Fibroblast of peridontal ligament (primary cell): ENCODE data around the gene NOC4L.
"Not testable (repeated sequence)": the region's sequence is repeated elsewhere in the genome, so short reads cannot be mapped to it uniquely, and the experiment has no call there.

Experiments
- DNase-seq: peaks from one replicate; pipeline ENCODE4 v3.0.0-alpha.2; 2010; ENCODE audit errors: extremely low read depth

NOC4L gene

GRCh38 chr12:132142679-132143335 is 1.4 kb upstream of the NOC4L start:
- no peak for DNase-seq

- DNase-seq, result no peak
Measured at GRCh38 chr12:132143336-132144071, 753 bp upstream of the NOC4L start.

- DNase-seq, result no peak
Measured at GRCh38 chr12:132144810-132145168, 532 bp downstream of the NOC4L start.

GRCh38 chr12:132145334-132145733 is 1.1 kb downstream of the NOC4L start:
- DNase-seq, result no peak

- no peak for DNase-seq
Measured at GRCh38 chr12:132146098-132146497, 1.8 kb downstream of the NOC4L start.

- no peak for DNase-seq
Measured at GRCh38 chr12:132146772-132147422, 2.6 kb downstream of the NOC4L start.

GRCh38 chr12:132147423-132148367 is 3.4 kb downstream of the NOC4L start:
- no peak for DNase-seq

GRCh38 chr12:132148368-132149045 is 4.2 kb downstream of the NOC4L start:
- DNase-seq, result no peak

- DNase-seq, result not testable (repeated sequence)
Measured at GRCh38 chr12:132149526-132149925, 5.3 kb downstream of the NOC4L start.

GRCh38 chr12:132150780-132151144 is 6.5 kb downstream of the NOC4L start:
- no peak for DNase-seq

- DNase-seq, result no peak
Measured at GRCh38 chr12:132151145-132151765, 7.0 kb downstream of the NOC4L start.

GRCh38 chr12:132151766-132152410 is 7.6 kb downstream of the NOC4L start:
- DNase-seq, result no peak

- no peak for DNase-seq
Measured at GRCh38 chr12:132152411-132152821, 8.2 kb downstream of the NOC4L start.

- no peak for DNase-seq
Measured at GRCh38 chr12:132152953-132153352, 8.7 kb downstream of the NOC4L start.

- DNase-seq, result peak; percentile 58
Measured at GRCh38 chr12:132153501-132154340, 9.5 kb downstream of the NOC4L start.

GRCh38 chr12:132154341-132154761 is 10.1 kb downstream of the NOC4L start:
- DNase-seq, result no peak

- no peak for DNase-seq
Measured at GRCh38 chr12:132154941-132155770, 10.9 kb downstream of the NOC4L start.

GRCh38 chr12:132155771-132156572 is 11.7 kb downstream of the NOC4L start:
- no peak for DNase-seq
